ENCODE results near the gene RPS16. TPM values are rescaled to one million over a fixed set of nuclear protein-coding genes. Genes with fewer than 3 reads are reported as not detected.

Gene RPS16
- total and polyA plus RNA-seq, 2 of the 13 experiments (the other 11 are each of a cell fraction or from before 2014, with no cell fraction given): 488 to 2,583 TPM

DNA sequence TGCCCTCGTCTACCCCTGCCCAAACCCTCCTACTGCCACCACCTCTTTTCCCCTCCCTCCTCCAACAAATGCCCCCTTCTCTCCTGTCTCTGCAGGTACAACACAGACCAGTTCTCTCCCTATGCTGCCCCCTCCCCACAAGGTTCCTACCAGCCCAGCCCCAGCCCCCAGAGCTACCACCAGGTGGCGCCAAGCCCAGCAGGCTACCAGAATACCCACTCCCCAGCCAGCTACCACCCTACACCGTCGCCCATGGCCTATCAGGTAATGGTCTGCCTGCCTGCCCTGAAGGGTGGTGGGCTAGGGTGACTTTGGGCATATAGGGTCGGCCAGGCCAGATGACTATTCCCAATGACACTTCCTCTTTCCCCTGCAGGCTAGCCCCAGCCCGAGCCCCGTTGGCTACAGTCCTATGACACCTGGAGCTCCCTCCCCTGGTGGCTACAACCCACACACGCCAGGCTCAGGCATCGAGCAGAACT, 38.4 kb upstream of the RPS16 start (continued):
- TF ChIP-seq ZNF142 (CRISPR knock-in tag; IDR thresholded peaks at IDR 0.05) (no peak), RXRB (CRISPR knock-in tag; IDR thresholded peaks at IDR 0.05; ENCODE audit: borderline replicate concordance) (no peak), ZNF737 (CRISPR knock-in tag; IDR thresholded peaks at IDR 0.05; ENCODE audit: borderline replicate concordance) (no peak), THAP9 (CRISPR knock-in tag; IDR thresholded peaks at IDR 0.05; ENCODE audit: borderline replicate concordance) (peak; percentile 44; the same call in 1 of the 2 replicates), RBM22 (optimal IDR thresholded peaks at IDR 0.05; ENCODE audit: low read length) (no peak), RAD21 (CRISPR knock-in tag; IDR thresholded peaks at IDR 0.05) (peak; percentile 70), ATAD3A (CRISPR knock-in tag; IDR thresholded peaks at IDR 0.05) (no peak), ZNF414 (CRISPR knock-in tag; IDR thresholded peaks at IDR 0.05) (no peak), AHR (CRISPR knock-in tag; IDR thresholded peaks at IDR 0.05) (no peak), ZNF431 (CRISPR knock-in tag; IDR thresholded peaks at IDR 0.05; ENCODE audit: borderline replicate concordance, low read depth) (no peak), SAFB2 (CRISPR knock-in tag; IDR thresholded peaks at IDR 0.05; ENCODE audit: borderline replicate concordance, low read depth) (no peak), TEF (CRISPR knock-in tag; IDR thresholded peaks at IDR 0.05) (no peak), ZNF747 (CRISPR knock-in tag; IDR thresholded peaks at IDR 0.05; ENCODE audit: borderline replicate concordance) (no peak)
- TF ChIP-seq, protein P1, sequence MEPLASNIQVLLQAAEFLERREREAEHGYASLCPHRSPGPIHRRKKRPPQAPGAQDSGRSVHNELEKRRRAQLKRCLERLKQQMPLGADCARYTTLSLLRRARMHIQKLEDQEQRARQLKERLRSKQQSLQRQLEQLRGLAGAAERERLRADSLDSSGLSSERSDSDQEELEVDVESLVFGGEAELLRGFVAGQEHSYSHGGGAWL (CRISPR knock-in tag; IDR thresholded peaks at IDR 0.05): no peak
- TF ChIP-seq, protein P2, sequence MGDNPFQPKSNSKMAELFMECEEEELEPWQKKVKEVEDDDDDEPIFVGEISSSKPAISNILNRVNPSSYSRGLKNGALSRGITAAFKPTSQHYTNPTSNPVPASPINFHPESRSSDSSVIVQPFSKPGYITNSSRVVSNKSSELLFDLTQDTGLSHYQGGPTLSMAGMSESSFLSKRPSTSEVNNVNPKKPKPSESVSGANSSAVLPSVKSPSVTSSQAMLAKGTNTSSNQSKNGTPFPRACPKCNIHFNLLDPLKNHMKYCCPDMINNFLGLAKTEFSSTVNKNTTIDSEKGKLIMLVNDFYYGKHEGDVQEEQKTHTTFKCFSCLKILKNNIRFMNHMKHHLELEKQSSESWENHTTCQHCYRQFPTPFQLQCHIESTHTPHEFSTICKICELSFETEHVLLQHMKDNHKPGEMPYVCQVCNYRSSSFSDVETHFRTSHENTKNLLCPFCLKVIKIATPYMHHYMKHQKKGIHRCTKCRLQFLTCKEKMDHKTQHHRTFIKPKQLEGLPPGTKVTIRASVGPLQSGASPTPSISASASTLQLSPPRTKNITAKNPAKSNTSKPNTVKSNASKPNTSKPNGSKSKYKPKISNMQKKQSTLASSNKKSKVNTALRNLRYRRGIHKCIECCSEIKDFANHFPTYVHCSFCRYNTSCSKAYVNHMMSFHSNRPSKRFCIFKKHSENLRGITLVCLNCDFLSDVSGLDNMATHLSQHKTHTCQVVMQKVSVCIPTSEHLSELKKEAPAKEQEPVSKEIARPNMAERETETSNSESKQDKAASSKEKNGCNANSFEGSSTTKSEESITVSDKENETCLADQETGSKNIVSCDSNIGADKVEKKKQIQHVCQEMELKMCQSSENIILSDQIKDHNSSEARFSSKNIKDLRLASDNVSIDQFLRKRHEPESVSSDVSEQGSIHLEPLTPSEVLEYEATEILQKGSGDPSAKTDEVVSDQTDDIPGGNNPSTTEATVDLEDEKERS (CRISPR knock-in tag; IDR thresholded peaks at IDR 0.05): no peak

Measured in HepG2 (cell line).